HepG2 (cell line): ENCODE measurements around the gene BPI.

Experiments used
- BCLAF1 ChIP-seq: fragments of 450-650 bp; IDR thresholded peaks from 2 replicates; pipeline ENCODE4 v1.6.1; 2017; ENCODE audit warnings: mild to moderate bottlenecking
- BHLHE40 ChIP-seq: IDR thresholded peaks from 2 replicates; pipeline ENCODE4 v1.6.1; 2011; ENCODE audit warnings: low read length, improper control_type of control experiment
- CAMTA2 ChIP-seq: sonication (generic); formaldehyde crosslinking; IDR thresholded peaks from 2 replicates; pipeline ENCODE4 v1.4.0; 2020; ENCODE audit warnings: mild to moderate bottlenecking, missing genetic modification reagents, borderline replicate concordance
- CTCF ChIP-seq: sonication (generic); formaldehyde crosslinking; IDR thresholded peaks from 2 replicates; pipeline ENCODE4 v1.5.0; 2020; ENCODE audit warnings: mild to moderate bottlenecking, missing genetic modification reagents, moderate library complexity
- POLR2AphosphoS5 ChIP-seq: IDR thresholded peaks from 2 replicates; pipeline ENCODE4 v1.6.1; 2012; ENCODE audit warnings: low read depth, low read length
- RNF2 ChIP-seq: fragments of 450-650 bp; conservative IDR thresholded peaks from 2 replicates; pipeline ENCODE4 v1.6.1; 2016; ENCODE audit warnings: low read depth
- SIN3A ChIP-seq: IDR thresholded peaks from 2 replicates; pipeline ENCODE4 v1.6.1; 2011; ENCODE audit warnings: low read depth, mild to moderate bottlenecking, control low read depth, low read length, borderline replicate concordance
- TAF1 ChIP-seq: sonication (generic); formaldehyde crosslinking; IDR thresholded peaks from 2 replicates; pipeline ENCODE4 v1.4.0; 2020; ENCODE audit warnings: missing genetic modification reagents
- TBP ChIP-seq: sonication (generic); formaldehyde crosslinking; IDR thresholded peaks from 2 replicates; pipeline ENCODE4 v1.5.0; 2020; ENCODE audit warnings: missing genetic modification reagents
- ZNF274 ChIP-seq: sonication (generic); formaldehyde crosslinking; IDR thresholded peaks from 2 replicates; pipeline ENCODE4 v1.5.1; 2020; ENCODE audit warnings: mild to moderate bottlenecking, missing genetic modification reagents
- ZNF30 ChIP-seq: sonication (generic); formaldehyde crosslinking; IDR thresholded peaks from 2 replicates; pipeline ENCODE4 v1.5.0; 2020; ENCODE audit warnings: mild to moderate bottlenecking, missing genetic modification reagents
- TF ChIP-seq, protein P1 (sequence below): sonication (generic); formaldehyde crosslinking; IDR thresholded peaks from 2 replicates; pipeline ENCODE4 v1.8.1; 2023; ENCODE audit warnings: mild to moderate bottlenecking, missing genetic modification reagents
- TF ChIP-seq, protein P2 (sequence below): sonication (generic); formaldehyde crosslinking; IDR thresholded peaks from 2 replicates; pipeline ENCODE4 v1.4.0; 2020; ENCODE audit warnings: missing genetic modification reagents
- TF ChIP-seq, protein P3 (sequence below), 2 experiments: sonication (generic) in 1 of 2; formaldehyde crosslinking in 1 of 2; IDR thresholded peaks; 2 replicates each; pipeline versions ENCODE4 v1.4.0 to v1.6.1; 2018 to 2020; ENCODE audit warnings: missing genetic modification reagents in 2 of 2, borderline replicate concordance in 1 of 2, low read depth in 1 of 2, mild to moderate bottlenecking in 1 of 2, missing biosample characterization in 1 of 2

DNA sequence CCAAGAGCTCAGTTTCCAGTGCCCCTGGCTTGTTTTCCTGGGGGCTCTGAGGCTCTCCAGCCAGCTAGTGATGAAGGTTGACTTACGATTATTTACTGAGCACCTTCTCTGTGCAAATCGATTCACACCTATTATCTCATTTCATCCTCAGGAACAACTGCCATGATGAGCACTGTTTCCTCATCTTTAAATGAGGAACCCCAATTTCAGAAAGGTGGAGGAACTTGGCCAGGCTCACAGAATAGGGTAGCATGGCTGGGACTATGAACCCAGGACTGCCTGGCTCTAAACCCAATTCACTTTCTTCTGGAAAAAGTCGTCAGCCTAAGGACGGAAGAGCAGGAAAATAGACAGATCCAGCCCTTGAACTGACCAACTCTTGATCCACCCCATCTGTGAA lies 3.5 kb upstream of the BPI start:
- TF ChIP-seq CTCF (CRISPR knock-in tag): no peak
- TF ChIP-seq RNF2: no peak
- TF ChIP-seq TBP (CRISPR knock-in tag): no peak
- TF ChIP-seq, protein P1, sequence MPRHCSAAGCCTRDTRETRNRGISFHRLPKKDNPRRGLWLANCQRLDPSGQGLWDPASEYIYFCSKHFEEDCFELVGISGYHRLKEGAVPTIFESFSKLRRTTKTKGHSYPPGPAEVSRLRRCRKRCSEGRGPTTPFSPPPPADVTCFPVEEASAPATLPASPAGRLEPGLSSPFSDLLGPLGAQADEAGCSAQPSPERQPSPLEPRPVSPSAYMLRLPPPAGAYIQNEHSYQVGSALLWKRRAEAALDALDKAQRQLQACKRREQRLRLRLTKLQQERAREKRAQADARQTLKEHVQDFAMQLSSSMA (CRISPR knock-in tag): no peak
- TF ChIP-seq SIN3A: no peak
- no peak for TF ChIP-seq TAF1 (CRISPR knock-in tag)
- TF ChIP-seq ZNF30 (CRISPR knock-in tag): no peak
- TF ChIP-seq, protein P2, sequence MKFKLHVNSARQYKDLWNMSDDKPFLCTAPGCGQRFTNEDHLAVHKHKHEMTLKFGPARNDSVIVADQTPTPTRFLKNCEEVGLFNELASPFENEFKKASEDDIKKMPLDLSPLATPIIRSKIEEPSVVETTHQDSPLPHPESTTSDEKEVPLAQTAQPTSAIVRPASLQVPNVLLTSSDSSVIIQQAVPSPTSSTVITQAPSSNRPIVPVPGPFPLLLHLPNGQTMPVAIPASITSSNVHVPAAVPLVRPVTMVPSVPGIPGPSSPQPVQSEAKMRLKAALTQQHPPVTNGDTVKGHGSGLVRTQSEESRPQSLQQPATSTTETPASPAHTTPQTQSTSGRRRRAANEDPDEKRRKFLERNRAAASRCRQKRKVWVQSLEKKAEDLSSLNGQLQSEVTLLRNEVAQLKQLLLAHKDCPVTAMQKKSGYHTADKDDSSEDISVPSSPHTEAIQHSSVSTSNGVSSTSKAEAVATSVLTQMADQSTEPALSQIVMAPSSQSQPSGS (CRISPR knock-in tag): no peak
- TF ChIP-seq BCLAF1: no peak
- TF ChIP-seq CAMTA2 (CRISPR knock-in tag): no peak
- TF ChIP-seq, protein P3, sequence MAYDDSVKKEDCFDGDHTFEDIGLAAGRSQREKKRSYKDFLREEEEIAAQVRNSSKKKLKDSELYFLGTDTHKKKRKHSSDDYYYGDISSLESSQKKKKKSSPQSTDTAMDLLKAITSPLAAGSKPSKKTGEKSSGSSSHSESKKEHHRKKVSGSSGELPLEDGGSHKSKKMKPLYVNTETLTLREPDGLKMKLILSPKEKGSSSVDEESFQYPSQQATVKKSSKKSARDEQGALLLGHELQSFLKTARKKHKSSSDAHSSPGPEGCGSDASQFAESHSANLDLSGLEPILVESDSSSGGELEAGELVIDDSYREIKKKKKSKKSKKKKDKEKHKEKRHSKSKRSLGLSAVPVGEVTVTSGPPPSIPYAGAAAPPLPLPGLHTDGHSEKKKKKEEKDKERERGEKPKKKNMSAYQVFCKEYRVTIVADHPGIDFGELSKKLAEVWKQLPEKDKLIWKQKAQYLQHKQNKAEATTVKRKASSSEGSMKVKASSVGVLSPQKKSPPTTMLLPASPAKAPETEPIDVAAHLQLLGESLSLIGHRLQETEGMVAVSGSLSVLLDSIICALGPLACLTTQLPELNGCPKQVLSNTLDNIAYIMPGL (CRISPR knock-in tag; IDR thresholded peaks at IDR 0.05; ENCODE audit: borderline replicate concordance in 1 of 2, low read depth in 1 of 2): no peak
- no peak for TF ChIP-seq ZNF274 (CRISPR knock-in tag)
- TF ChIP-seq POLR2AphosphoS5: no peak
- TF ChIP-seq BHLHE40: no peak
